Ureter (tissue), 1 donor: Measurements from ENCODE around the gene SH3RF1. TPM values are rescaled to one million over a fixed set of nuclear protein-coding genes. Genes with fewer than 3 reads are reported as not detected.

ENCODE experiments used
- DNase-seq: peaks from one replicate; pipeline ENCODE4 v3.0.0-alpha.2; 2020; ENCODE audit warnings: low spot score
- total RNA-seq: library from RNA; stranded (reverse); gene quantifications from one replicate; pipeline ENCODE4 v1.2.4, GENCODE V29; 2023
- donor health status: DM: yes; HTN: yes; CAD: no.

Gene SH3RF1
- total RNA-seq, 1 donor from 2014 or later, result 33.2 TPM

GRCh38 chr4:169136796-169137557, 133.8 kb downstream of the SH3RF1 start:
- no peak for DNase-seq

DNA sequence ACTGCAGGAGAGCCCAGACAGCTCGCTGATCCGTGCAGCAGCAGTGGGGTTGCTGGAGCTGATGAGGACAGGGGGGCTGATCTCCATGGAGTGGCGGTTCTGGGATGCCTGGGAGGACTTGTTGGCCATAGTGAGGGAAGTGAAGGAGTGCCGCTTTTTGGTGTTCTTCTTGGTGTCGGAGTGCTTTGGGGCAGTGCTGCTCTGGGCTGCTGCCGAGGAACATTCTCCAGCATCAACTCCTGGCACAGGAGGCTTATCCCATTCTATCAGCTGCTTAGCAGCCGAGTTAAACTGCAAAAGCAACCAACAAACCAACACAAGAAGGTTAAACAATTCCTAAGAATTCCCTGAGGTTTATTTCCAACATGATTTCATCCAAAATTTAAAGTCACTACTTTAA, 134.4 kb downstream of the SH3RF1 start:
- no peak for DNase-seq

- DNase-seq, result no peak
Measured at GRCh38 chr4:169135776-169136175, 135.0 kb downstream of the SH3RF1 start.

GRCh38 chr4:169133932-169134331, 136.8 kb downstream of the SH3RF1 start:
- no peak for DNase-seq

DNA sequence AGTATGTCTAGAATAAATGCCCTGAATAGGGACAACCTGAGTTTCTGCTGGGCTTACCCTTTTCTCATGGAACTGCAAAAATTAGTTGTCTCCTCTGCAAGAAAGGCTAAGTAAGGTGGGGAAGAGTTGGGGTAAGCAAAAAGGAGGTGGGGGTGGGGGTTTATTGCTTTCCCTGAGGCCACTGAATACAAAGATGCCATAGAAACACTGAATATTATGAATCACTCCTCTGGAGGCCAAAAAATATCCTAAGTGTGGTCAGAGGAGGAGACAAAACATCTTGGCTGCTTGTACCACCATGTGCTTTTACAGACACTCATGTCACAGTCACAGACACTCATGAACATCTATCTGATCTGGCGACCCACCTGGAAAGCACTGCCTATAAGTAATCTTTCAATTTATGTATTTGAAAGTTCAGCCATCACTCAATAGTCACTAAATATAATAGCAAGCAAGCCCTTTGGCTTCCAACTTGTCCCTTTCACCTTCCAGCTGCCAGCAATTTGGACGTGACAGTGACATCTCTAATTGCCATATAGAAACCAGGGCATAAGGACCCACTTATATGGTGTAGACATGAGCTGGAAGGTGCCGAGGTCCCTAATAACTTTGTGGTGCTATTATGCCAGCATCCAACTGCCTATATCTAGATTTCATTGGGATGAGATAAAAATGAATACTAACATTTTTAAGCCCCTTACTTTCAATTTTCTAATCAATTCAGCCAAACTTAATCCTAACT, 138.0 kb downstream of the SH3RF1 start:
- no peak for DNase-seq

DNA sequence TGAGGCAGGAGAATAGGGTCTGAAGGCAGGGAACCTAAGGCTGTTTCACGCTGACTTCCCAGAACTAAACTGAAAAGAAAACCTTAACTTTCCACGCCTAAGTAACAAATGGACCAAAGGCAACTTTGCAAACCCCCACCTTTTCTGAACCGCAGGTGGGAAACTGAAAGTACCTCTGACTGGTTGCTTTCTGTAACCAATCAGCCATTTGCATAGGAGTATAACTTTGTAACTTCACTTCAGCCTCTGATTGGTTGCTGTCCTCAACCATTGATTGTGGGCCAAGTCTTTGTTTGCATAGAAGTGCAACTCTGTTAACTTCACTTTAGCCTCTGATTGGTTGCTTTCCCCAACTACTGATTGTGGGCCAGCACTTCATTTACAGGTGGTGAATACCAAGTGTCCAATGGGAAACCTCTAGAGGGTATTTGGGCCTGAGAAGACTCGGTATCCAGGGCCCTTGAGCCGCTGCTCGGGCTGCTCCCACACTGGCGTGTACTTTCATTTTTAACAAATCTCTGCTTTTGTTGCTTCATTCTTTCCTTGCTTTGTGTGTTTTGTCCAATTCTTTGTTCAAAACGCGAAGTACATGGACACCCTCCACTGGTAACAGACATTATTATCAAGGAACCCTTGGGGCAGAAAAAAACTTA, 139.1 kb downstream of the SH3RF1 start:
- no peak for DNase-seq

DNA sequence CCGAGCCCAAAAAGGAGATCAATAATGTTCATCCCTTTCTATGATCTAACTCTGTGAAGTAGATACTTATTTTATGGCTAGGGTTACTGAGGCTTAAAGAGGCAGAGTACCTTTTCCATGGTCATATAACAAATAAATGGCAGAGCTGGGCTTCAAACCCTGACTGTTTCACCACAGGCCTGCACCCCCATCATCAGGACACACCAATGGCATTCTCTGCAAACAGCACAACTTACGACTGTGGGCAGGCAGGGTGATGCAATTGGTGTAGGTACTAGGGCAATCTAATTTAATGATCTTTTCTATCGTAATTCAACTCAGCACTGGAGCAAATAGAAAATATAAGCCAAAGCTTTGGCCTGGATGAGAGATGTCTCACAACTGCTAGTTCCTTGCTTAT, 141.9 kb downstream of the SH3RF1 start:
- DNase-seq, result no peak

DNA sequence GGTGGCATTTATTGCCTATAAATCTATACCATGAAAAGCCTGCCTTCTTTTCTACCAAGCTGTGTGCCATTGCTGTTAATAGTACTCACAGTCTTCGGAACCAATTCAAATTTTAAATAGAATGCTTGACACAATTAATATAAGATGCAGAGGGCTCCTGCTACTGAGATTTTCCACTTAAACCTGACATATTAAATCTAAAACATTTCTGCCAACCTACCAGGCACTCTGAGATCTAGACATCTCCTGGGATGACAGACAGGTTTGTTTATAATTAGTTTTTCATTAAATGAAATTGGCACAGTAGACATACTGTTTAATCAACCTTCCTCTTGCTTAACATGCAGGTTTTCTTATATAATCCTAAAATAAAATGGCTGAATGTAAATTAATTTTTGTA, 143.4 kb downstream of the SH3RF1 start:
- no peak for DNase-seq

DNA sequence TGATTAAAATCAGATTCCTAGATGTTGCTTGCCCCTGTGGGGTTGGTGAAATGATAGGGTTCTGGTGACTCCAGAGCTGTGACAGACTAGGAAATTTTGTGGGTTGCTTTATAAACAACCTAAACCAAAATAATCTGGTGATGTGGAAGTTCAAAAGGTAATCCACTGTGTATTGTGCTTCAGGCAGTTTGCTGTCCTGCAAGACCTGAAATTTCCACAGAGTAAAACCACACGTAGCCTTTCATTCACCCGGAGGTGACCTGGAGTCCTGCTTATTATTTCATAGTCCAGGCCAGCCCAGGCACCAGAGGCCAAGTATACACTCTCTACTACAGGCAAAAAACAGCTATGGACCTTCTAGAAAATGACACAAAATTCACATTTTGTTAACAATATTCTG, 146.1 kb downstream of the SH3RF1 start:
- no peak for DNase-seq

DNA sequence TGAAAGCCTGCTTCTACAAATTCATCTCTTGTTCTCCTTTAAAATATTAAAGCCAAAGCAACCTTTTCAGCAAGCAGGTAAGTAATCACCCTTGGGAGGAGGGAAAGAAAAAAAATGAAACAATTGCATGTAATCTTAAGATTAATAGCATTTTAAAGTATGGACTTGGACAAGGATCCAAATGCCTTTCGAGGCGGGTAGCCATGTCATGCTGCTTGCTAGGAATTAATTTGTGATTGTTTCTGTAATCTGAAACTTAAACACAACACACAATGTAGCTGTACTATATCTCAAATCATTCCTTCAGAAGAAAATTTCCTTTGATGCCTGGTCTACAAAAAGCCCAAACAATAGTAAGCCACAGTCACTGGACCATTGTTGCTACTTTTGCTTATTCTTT, 148.3 kb downstream of the SH3RF1 start:
- DNase-seq, result no peak

DNA sequence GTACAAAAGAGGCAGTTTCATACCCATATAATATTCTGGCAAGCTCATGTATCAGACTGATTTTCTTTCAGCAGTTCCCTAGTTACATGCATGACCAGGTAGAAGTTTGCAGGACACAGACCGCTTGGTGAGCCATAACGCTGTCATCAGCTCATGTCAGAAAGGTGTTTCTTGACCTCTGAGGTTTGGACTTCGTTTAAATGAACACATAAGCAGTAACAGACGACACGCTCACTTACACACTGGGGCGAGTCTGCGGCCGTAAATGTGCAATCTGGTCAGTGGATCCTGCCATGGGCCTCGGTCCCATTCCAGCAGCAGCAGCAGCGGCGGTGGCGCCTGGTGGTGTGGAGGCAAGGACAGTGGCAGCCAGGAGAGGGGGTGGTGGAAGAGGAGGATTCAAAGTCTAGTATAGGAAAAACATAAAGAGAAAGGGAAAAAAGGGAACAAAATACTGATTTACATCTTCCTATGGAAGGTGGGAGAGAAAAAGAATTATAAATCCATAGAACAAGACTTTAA, 148.8 kb downstream of the SH3RF1 start:
- DNase-seq, result no peak

- no peak for DNase-seq
Measured at GRCh38 chr4:169120624-169121023, 150.1 kb downstream of the SH3RF1 start.

DNA sequence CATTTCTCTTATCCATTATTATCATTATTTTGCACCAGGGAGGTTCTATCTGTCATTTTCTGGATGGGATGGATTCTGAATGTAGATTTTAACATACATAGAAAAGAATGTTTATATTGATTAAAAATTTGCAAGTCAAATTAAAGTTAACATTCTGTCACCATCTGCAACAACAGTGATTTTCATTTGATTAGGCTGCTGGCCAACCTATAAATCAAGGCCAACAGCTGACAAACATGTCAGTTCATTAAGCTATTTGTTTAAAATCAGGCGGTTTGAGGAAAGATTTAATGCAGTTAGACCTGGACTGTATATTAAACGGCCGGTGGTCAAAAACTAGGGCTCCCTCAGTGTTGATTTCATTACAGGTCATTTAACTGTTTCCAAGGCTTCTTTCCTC, 151.2 kb downstream of the SH3RF1 start:
- DNase-seq, result no peak

DNA sequence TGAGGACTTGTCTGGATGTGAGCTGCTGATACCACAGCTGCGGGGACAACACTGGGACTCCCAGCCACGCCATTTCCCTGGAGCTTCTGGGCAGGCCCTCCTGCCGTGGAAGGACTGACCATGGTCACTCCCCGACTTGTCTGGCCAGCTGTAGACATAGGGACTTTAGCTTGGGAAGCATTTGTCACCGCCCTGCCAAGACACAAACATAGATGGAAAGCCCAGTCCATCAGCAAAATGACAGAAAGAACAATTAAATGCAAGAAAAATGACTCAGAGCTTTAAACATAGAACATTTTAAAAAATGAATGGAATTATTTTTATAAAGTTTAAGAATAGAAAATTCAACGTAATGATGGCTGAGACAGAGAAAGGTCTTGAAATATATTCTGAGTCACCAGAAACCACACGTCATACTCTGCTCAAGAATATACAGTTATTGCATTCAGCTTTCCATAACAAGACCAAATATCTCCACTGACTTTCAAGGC, 153.1 kb downstream of the SH3RF1 start:
- DNase-seq, result no peak

DNA sequence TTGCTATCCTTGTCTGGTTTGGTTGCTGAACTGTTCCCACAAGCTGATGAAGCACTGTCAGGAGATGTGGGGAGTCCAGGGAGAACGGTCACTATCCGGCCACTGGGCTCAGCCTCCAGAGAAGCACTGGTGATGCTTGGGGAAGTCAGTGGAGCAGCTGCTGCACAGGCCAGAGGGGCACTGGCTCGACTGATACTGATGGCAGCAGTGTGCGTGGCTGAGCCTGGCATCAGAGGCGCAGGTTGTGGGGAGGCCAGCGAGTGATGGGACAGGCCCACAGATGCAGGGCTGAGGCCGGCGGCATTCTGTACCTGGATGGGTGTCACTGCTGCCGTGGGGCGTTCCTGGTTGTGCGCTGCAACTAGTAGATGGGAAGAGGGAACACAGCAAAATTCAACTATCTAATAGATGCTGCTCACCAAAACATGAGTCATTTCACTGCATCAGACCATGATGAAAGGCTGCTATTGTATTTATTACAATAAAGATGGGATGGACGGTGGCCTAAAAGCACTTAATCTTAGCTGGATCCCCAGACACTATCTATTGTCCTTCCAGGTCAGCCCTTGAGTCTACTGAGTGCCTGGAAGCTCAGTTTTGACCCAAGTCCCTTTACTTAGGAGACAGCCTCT, 154.4 kb downstream of the SH3RF1 start:
- DNase-seq, result no peak

DNA sequence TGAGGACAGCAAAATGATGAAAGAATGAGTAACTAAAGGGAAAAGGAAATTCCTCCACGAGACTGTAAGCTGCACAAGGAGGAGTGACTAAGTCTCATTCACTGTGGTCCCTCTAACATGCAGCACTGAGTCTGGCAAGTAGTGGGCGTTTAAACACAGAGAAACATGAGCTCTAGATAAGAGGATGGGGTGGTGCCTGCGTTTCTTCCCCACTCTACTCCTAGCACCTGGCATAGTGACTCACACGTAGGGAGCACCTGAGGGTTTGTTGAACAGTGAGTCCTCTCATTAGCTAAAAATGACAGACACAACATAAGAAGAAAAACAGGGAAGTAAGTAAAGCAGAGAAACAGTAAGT, 154.9 kb downstream of the SH3RF1 start:
- peak; percentile 61 for DNase-seq

GRCh38 chr4:169115144-169115896, 155.4 kb downstream of the SH3RF1 start:
- DNase-seq, result no peak

DNA sequence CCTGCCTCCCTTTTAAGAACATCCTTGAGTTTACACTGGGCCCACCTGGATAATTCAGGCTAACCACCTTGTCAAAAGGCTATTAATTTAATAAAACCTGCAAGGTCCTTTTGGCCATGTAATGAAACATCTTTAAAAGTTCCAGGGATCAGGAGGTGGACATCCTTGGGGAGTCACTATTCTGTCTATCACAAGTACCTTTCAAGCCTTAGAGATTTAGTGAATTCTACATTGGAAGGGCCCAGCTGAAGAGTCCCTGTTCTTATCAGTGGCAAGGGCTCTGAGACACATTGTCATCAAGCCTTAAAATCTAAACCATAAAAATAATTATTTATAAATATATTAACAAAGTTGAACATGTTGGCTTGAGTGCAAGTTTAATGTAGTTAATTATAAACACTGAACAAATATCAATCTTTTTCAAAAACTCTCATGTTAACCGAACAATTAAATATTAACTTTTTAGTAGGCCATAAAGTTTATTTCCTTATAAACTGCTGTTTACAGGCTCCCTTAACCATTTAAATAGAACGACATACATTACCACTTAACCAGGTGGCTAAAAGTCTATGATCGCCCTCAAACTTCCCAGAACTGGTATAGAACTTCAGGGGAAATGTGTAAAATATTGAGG, 156.3 kb downstream of the SH3RF1 start:
- no peak for DNase-seq

DNA sequence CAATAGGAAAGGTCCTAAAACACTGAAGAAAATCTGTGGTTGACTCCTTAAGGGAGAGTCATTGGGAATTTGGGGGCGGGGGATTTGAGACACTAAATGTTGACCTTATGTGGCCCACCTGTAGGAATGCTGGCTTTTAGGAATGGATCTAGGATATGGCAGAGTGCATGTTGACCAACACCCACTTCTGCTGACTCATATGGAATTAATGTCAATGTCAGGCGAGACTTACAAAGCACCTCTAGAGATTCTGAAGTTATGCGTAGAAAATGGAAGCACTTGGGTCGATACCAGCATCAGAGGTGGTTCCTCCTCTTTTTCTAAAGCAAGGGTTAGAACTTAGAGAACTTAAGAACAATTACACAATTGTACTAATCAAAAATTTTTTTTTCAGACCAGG, 160.1 kb downstream of the SH3RF1 start:
- DNase-seq, result no peak

DNA sequence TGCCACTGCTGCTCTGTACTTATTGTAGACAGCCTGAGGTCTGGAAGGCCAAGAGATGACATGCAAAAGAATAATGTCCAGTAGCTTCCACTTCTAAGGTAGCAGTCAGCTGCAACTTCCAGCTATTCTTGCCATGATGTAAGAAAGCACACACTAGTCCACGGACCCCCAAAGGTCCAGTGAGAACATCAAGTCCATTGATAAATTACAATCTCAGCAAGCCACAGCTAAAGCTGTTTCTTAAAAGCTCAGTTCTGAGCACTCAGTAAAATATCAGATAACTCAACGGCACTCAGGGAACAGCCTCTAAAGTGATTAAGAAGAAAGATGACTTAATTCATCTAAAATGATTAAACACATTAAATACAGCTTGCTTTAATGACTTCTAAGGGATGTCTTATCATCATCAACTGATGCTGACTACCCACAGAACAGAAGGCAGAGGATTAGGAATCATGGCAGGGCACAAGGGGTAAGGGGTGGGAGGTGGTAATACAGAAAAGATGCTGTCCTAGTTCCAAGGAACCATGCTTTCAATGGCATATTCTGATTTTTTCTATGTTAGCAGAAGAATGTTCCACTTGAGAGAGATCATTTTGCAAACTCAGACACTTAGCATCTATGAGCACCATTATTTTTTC, 161.6 kb downstream of the SH3RF1 start:
- no peak for DNase-seq
